ENCODE measurements around the gene MYO1G. TPM values are rescaled to one million over a fixed set of nuclear protein-coding genes. Genes with fewer than 3 reads are reported as not detected.

MYO1G gene
- total and polyA plus RNA-seq, 9 of the 15 experiments (the other 6 are each of a cell fraction or from before 2014, with no cell fraction given) = 0.03 to 0.62 (median 0.13) TPM; not detected in 1

DNA sequence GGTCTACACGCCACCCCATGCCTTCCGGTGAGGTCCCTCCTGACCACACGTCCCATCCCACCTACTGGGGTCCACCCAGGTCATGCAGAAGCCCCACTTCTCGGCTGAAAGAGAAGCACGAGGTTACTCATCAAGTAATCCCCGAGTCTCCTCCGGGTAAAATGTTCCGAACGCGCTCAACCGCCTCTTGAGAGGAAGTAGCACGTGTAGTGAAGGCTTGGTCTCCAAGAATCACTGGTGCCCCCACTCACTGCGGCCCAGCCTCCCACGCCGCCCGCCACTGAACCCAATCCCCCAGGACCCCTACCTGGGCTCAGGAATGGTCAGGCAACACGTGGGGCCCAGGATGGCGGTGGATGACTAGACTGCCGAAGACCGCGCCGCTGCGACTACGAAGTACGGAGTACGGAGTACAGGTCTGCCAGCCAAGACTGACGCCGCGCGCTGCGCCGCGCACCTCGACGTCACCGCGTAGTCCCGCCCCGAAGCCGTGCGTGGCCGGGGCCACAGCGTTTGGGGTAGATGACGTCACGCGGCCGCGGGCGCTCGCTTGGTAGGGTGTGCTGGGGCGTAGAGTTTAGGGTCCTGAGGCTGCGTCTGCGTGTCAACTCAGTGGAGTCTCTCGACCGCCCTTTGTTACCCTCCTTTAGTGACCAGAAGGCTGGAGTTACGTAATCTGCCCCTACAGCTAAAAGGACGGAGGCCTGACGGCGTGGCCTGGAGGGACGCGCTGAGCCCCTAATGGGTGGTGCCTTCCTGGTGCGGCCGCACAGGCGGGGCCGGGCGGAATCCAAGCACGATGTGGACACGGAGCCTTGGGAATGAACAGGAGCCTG is 7.6 kb upstream of the MYO1G start:
- ATAC-seq = peak; percentile 85
- FAIRE-seq = peak; percentile 81
- in situ Hi-C loops (cut with MboI) = no loop called here
- Histone ChIP-seq H3K4me2 (ENCODE audit: insufficient read depth, low read length) (peak overlapping the region; percentile 100), H3K9me3 (replicated peaks; ENCODE audit: control insufficient read depth, insufficient read depth, low read depth, low read length) (no peaks in the 10 kb centered on the region; the same call in 1 of the 2 replicates), H3K36me3 (ENCODE audit: control insufficient read depth, insufficient read depth, low read length) (peaks cover 50% of the 10 kb centered on the region), H3K27me3 (ENCODE audit: control insufficient read depth in 2 of 2, insufficient read depth in 2 of 2, low read length in 2 of 2) (no peaks in the 10 kb centered on the region), H2AFZ (ENCODE audit: low read depth, low read length) (peak overlapping the region; percentile 98), H3K9ac (ENCODE audit: insufficient read depth in 1 of 2, low read depth in 2 of 2, low read length in 2 of 2) (peak overlapping the region; percentile 99 to 100), H3K79me2 (ENCODE audit: control insufficient read depth, insufficient read depth, low read length) (peaks cover 53% of the 10 kb centered on the region), H3K4me3 (peak overlapping the region; percentile 98), H3K27ac (ENCODE audit: extremely low read depth, low read depth, low read length) (peak overlapping the region; percentile 97), H3K4me1 (replicated peaks in 1 of 2; ENCODE audit: control insufficient read depth in 2 of 2, insufficient read depth in 2 of 2, low read length in 2 of 2) (peaks cover 22 to 38% of the 10 kb centered on the region in 2 experiments; a peak in 4 of 5 replicates), H3K9me1 (ENCODE audit: control insufficient read depth, insufficient read depth, low read length) (no peaks in the 10 kb centered on the region), H4K20me1 (replicated peaks; ENCODE audit: control insufficient read depth, insufficient read depth, low read length) (peaks cover 24% of the 10 kb centered on the region)
- 1% methylated on average over 59 of the region's 68 CpGs for WGBS (ENCODE audit: insufficient coverage, low coverage, missing lambda C conversion rate)
- CTCF ChIA-PET (ENCODE audit: low intra/inter-chr PET ratio) = no interaction called here
- POLR2A ChIA-PET = interaction anchor here (0.6 to 7.4 kb wide), 13 partner anchors 8 to 188 kb away, joined by 3 to 141 read pairs (median 4); partner anchors contain the start of genes CCM2, H2AZ2, PURB and TBRG4
- intact Hi-C loops (cut with micrococcal nuclease) = loop anchor here (1.0 to 5.0 kb wide), 4 partner anchors 13 to 139 kb away; partner anchors contain the start of genes H2AZ2 and TBRG4
- no TSS peak for BruUV-seq (replicated peaks)
- DNase-seq (ENCODE audit: extremely low read depth in 1 of 4, low spot score in 3 of 4) = peak; percentile 81 to 98 (median 86)
- TF ChIP-seq, protein P1, sequence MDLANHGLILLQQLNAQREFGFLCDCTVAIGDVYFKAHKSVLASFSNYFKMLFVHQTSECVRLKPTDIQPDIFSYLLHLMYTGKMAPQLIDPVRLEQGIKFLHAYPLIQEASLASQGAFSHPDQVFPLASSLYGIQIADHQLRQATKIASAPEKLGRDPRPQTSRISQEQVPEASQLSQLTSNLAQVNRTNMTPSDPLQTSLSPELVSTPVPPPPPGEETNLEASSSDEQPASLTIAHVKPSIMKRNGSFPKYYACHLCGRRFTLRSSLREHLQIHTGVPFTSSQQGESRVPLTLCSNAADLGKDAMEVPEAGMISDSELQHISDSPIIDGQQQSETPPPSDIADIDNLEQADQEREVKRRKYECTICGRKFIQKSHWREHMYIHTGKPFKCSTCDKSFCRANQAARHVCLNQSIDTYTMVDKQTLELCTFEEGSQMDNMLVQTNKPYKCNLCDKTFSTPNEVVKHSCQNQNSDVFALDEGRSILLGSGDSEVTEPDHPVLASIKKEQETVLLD (IDR thresholded peaks at IDR 0.05) = peak; percentile 97
- TF ChIP-seq RBM25 (IDR thresholded peaks at IDR 0.05; ENCODE audit: low read depth, low read length, severe bottlenecking) (no peak), ZNF124 (CRISPR knock-in tag; IDR thresholded peaks at IDR 0.05) (no peak), CREM (IDR thresholded peaks at IDR 0.05; ENCODE audit: low read depth) (peak; percentile 99), TCF7L2 (IDR thresholded peaks at IDR 0.05; ENCODE audit: low read depth, low read length) (no peak)
- TF ChIP-seq, protein P2, sequence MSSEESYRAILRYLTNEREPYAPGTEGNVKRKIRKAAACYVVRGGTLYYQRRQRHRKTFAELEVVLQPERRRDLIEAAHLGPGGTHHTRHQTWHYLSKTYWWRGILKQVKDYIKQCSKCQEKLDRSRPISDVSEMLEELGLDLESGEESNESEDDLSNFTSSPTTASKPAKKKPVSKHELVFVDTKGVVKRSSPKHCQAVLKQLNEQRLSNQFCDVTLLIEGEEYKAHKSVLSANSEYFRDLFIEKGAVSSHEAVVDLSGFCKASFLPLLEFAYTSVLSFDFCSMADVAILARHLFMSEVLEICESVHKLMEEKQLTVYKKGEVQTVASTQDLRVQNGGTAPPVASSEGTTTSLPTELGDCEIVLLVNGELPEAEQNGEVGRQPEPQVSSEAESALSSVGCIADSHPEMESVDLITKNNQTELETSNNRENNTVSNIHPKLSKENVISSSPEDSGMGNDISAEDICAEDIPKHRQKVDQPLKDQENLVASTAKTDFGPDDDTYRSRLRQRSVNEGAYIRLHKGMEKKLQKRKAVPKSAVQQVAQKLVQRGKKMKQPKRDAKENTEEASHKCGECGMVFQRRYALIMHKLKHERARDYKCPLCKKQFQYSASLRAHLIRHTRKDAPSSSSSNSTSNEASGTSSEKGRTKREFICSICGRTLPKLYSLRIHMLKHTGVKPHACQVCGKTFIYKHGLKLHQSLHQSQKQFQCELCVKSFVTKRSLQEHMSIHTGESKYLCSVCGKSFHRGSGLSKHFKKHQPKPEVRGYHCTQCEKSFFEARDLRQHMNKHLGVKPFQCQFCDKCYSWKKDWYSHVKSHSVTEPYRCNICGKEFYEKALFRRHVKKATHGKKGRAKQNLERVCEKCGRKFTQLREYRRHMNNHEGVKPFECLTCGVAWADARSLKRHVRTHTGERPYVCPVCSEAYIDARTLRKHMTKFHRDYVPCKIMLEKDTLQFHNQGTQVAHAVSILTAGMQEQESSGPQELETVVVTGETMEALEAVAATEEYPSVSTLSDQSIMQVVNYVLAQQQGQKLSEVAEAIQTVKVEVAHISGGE (CRISPR knock-in tag; IDR thresholded peaks at IDR 0.05) = peak in 2 of 3 experiments; percentile 16 to 85; a peak in 3 of 6 replicates
